HG03025 (cell line): Measurements from ENCODE around the gene ARHGAP32.

Experiments
- ATAC-seq: cut with Tn5 transposase; IDR thresholded peaks from one replicate; pipeline ENCODE4 v1.9.1; 2021; ENCODE audit warnings: mild to moderate bottlenecking, moderate library complexity; ENCODE audit not compliant: unreplicated experiment, low FRiP score

ARHGAP32 gene

GRCh38 chr11:128963744-128964325 lies 228.3 kb downstream of the ARHGAP32 start:
- no peak for ATAC-seq

GRCh38 chr11:128962896-128963295 lies 229.2 kb downstream of the ARHGAP32 start:
- no peak for ATAC-seq

GRCh38 chr11:128961645-128962044 lies 230.5 kb downstream of the ARHGAP32 start:
- ATAC-seq = no peak

GRCh38 chr11:128957202-128957482 lies 235.0 kb downstream of the ARHGAP32 start:
- no peak for ATAC-seq

- no peak for ATAC-seq
These were observed 235.5 kb downstream of the ARHGAP32 start for GRCh38 chr11:128956401-128957201.

GRCh38 chr11:128955636-128956035 lies 236.5 kb downstream of the ARHGAP32 start:
- no peak for ATAC-seq

GRCh38 chr11:128953151-128953550 lies 239.0 kb downstream of the ARHGAP32 start:
- no peak for ATAC-seq

GRCh38 chr11:128949791-128950454 lies 242.2 kb downstream of the ARHGAP32 start:
- no peak for ATAC-seq

- no peak for ATAC-seq
These were observed 243.5 kb downstream of the ARHGAP32 start for GRCh38 chr11:128948583-128948982.

- ATAC-seq = no peak
These were observed 244.4 kb downstream of the ARHGAP32 start for GRCh38 chr11:128947773-128948172.

- ATAC-seq = no peak
These were observed 245.5 kb downstream of the ARHGAP32 start for GRCh38 chr11:128946648-128947047.

GRCh38 chr11:128943428-128943976 lies 248.6 kb downstream of the ARHGAP32 start:
- ATAC-seq = no peak

GRCh38 chr11:128942817-128943427 lies 249.2 kb downstream of the ARHGAP32 start, which contains the start of gene TP53AIP1:
TP53AIP1 (minus strand) TSS chr11:128942871; CDS start chr11:128937818, 5,053 bp downstream.
- ATAC-seq = no peak

GRCh38 chr11:128942272-128942612 lies 249.9 kb downstream of the ARHGAP32 start:
- ATAC-seq = no peak

GRCh38 chr11:128941573-128942271 lies 250.4 kb downstream of the ARHGAP32 start:
- ATAC-seq = no peak

- no peak for ATAC-seq
These were observed 251.0 kb downstream of the ARHGAP32 start for GRCh38 chr11:128941110-128941509.

- ATAC-seq = no peak
These were observed 251.5 kb downstream of the ARHGAP32 start for GRCh38 chr11:128940603-128941002.

GRCh38 chr11:128940156-128940555 lies 252.0 kb downstream of the ARHGAP32 start:
- ATAC-seq = no peak

GRCh38 chr11:128939591-128939990 lies 252.5 kb downstream of the ARHGAP32 start:
- no peak for ATAC-seq

- ATAC-seq = no peak
These were observed 253.8 kb downstream of the ARHGAP32 start for GRCh38 chr11:128938156-128938885.
